Activated CD8-positive, alpha-beta memory T cell treated with anti-CD3 and anti-CD28 coated beads, Interleukin-2, amount 50 U/mL, for 48 hours (primary cell): ENCODE measurements around the gene UQCRC1.

Experiments used
- DNase-seq: peaks from one replicate; pipeline ENCODE4 v3.0.0-alpha.2; 2020

Gene UQCRC1

GRCh38 chr3:48598323-48599076, 10.9 kb downstream of the UQCRC1 start:
- DNase-seq: no peak

DNA sequence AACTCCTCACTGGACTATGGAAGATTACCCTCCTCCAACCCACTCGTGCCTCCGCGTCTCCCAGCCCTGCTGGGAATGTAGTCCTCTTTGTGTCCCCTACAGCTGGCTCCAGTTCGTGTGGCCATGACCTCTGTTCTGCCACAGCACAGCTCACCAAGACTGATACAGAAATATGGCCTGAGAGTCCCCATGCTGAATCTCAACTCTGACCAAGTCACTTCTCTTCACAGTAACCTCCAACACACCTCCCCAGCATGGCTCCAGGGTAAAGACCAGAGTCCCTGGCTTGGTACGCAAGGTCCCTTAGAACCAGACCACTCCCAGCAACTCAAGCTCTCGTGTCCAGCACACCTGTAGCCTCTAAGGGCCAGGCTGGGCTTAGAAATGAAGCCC, 12.0 kb downstream of the UQCRC1 start:
- DNase-seq: no peak

- no peak for DNase-seq
Measured at GRCh38 chr3:48596676-48597407, 12.6 kb downstream of the UQCRC1 start.

DNA sequence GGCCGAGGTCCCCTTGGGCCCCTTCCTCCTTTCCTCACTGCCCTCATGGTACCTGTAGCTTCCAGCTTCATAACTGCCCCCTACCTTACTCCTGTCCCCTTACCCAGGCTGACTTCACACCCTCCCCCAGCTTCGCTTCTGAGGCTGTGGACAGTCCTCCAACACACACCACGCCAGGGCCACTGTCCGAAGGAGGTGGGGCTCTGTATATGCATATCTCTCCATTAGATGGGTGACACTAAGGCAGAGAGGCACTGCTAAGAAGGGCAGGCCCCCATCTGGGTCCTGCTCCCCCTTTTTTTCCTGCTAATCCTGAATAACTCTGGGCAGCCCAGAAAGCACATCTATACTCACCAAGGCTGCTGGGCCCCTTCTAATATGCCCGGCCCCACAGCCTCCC, 13.3 kb downstream of the UQCRC1 start:
- DNase-seq: no peak

- DNase-seq: no peak
Measured at GRCh38 chr3:48595526-48596121, 13.8 kb downstream of the UQCRC1 start.

DNA sequence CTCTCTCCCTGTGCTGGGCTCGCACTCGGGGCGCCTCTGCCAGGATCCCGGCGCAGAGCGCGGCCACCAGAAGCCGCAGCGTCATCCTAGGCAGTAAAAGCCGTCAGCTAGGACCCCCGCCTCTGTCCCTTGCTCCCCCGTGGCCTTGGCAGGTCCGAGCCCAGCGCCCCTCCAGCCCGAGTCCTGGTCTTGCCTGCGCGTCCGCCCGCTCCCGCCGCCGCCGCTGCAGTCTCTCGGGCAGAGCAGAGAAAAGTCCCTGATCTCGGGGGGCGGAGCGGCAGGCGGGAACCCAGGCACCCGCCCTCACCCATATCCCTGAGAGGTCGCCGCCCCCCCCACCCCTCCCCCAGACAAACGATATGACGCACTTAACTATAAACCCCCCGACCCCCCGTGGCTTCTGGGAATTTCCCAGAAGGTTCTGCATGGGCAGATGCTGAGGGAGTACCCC, 14.3 kb downstream of the UQCRC1 start, which contains the start of gene COL7A1:
Gene COL7A1, minus strand, starts transcription at position 255 of the 451 bp plus-strand sequence. Its CDS starts 170 bp downstream, at position 85.
- DNase-seq: no peak

DNA sequence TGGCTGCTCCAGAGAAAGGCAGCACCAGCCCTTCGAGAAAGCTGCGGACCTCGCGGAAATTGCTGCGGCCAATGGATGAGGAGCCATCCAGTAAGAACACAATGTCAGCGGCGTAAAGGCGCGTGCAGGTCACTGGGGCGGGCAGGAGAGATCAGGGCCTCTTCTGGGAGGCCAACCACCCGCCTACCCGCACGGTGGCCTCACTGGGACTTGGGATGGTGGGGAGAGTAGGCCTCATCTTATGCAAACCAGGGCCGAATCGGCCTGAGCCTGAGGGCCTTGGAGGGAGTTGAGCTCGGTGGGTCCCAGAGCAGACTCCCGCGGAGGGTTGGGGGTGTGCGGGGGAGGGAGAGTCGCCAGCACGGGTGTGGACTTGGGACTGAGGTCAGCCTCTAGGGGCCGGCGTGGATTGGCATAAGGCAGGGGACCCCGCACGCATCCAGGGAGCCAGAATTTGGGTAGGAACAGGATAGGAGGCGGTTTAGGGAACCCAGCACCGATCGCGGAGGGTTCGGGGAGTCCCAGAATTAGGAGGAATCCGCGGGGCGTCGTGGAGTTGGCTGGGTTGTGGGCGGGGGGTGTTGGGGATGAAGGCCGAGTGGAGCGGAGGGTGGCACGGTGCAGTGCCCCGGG, 14.9 kb downstream of the UQCRC1 start:
- DNase-seq: no peak

DNA sequence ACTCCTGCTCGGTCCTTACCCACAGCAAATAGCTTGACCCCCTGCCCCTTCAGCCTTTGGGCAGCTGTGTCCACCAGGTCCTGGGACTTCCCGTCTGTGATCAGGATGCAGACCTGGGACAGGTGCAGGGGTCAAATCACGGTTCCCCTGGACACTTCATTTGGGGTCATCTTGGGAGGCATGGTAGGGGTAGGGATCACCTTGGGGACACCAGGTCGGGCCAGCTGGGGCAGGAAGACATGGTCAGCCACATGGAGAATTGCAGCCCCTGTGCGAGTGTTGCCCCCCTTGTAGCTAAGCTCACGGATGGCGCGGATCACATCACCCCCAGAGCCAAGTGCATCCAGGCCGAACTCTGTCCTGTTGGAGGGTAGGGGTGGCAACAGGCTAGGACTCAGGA, 16.1 kb downstream of the UQCRC1 start:
- no peak for DNase-seq

- DNase-seq: no peak
Measured at GRCh38 chr3:48592519-48593087, 16.8 kb downstream of the UQCRC1 start.

DNA sequence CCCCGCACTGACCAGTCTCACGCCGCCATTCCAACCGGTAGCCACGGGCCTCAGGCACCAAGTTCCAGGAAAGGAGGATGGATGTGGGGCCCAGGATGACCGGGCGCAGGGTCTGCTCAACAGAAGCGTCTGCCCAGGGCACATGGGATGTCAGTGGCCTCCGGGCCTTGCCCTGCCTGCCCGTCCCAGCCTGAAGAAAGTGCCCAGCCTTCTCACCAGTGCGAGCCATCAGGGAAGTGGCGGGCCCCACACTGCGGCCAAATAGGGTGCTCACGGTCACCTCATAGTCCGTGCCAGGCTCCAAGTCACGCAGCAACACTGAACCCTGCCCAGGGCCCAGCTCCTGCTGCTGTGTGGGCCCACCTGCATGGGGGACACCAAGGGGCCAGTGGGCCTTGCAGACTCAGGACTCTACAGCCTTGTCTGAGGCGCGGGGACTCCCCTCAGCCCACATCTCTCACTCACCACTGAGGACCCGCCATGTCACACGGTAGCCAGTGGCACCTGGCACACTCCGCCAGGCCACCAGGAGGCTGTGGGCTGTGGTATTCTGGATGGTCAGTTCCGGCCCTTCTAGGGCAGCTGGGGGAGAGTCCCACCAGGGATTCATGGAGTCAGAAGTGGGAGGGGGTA, 17.4 kb downstream of the UQCRC1 start:
- no peak for DNase-seq

DNA sequence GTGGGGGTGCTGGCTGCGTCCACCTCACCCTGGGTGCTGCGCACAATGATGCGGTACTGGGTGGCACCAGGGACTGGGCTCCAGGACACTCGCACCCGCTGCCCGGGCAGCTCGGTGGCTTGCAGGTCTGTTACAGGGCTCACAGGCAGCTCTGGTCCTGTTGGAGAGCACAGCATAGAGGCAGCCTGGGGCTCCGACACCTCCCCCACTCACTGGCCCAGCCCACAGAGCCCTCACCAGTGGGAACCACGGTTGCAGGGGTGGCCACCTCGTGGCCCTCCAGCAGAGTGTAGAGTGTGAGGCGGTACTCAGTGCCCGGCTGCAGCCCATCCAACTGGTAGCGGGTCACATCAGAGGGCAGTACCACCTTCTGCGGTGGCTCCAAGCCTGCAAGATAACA, 18.0 kb downstream of the UQCRC1 start:
- no peak for DNase-seq

DNA sequence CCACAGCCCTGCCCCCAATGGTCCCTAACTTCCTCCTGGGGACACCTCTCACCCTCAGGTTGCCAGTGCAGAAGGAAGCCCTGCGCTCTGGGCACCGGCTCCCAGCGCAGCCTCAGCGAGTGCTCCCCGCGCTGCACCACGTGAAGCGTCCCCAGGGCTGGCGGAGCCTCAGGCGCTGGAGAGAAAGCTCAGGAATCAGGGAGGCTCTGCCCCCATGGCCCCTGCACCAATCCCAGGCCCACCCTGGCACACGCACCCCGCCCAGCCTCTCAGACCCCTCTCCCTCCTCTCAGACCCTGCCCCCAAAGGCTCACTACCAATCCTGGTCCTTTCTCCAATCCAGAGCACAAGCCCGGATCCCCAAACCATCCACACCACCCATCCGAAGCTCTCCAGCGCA, 21.2 kb downstream of the UQCRC1 start:
- no peak for DNase-seq

GRCh38 chr3:48587686-48588085, 21.8 kb downstream of the UQCRC1 start:
- DNase-seq: no peak

GRCh38 chr3:48585411-48585810, 24.0 kb downstream of the UQCRC1 start:
- DNase-seq: no peak

GRCh38 chr3:48584836-48585235, 24.6 kb downstream of the UQCRC1 start:
- no peak for DNase-seq

GRCh38 chr3:48581621-48582481, 27.6 kb downstream of the UQCRC1 start:
- DNase-seq: no peak

DNA sequence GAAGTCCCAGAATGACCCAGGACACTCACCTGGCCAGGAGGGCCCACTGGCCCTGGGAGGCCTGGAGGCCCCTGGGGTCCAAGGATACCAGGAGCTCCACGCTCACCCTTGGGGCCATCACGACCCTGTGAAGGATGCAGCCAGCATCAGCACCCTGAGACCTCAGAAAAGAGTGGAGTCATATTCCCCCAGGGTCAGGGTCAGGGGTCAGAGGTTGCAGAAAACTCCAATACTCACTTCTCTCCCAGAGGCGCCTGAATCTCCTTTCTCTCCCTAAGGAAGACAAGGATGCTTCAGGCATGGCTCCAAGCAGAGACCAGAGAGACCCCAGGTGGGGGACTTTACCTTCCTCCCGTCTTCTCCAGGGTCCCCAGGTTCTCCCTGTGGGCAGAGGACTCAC, 32.8 kb downstream of the UQCRC1 start:
- no peak for DNase-seq

GRCh38 chr3:48575366-48575765, 34.1 kb downstream of the UQCRC1 start:
- DNase-seq: no peak

DNA sequence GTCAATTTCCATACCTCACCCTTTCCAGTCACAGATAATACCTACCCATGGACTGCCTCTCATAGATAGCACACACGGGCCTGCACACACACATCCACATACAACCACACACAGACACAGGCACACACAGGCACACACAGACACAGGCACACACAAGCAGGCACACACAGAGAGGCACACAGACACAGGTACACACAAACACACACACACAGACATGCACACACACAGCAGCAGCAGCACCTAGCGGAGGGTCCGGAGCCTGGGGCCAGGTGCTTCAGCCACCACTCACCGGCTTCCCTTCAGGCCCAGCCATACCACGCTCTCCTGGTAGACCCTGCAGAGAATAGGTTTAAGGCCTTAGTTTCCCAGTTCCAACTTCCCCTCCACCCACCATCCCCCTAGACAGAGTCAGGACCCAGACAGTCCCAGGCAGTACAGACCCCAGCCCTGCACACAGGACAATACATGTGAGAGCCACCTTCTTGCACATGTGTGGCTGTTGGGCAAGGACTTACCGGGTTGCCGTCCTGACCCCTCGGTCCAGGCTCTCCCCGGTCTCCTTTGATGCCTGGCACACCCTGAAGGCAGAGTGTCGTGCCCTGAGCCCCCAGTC, 35.4 kb downstream of the UQCRC1 start:
- DNase-seq: no peak

- no peak for DNase-seq
Measured at GRCh38 chr3:48572517-48572916, 36.9 kb downstream of the UQCRC1 start.

DNA sequence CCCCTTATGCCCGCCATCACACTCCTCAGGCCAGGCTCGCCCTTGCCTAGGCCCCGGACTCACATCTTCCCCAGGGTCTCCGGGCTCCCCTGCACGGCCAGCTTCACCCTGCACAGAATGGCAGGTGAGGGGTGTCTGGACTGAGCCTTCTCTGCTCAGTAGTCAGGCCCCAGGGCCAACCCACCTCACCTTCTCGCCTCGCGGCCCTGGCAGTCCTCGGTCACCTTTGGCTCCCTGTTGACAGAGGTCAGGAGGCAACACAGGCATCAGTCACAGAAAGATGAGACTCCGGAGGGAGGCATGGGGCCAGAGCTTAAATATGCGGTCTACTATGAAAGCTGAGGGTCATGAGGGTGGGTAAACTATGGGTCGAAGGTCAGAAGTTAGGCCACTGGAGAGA, 37.5 kb downstream of the UQCRC1 start:
- no peak for DNase-seq
